Middle frontal gyrus (tissue), 1 donor: ENCODE data around the gene CTAGE1.
"Not testable (repeated sequence)": the region's sequence is repeated elsewhere in the genome, so short reads cannot be mapped to it uniquely, and the experiment has no call there.

Experiments used
- DNase-seq: peaks from one replicate; pipeline ENCODE4 v3.0.0-alpha.2; 2015; ENCODE audit warnings: low spot score; ENCODE audit errors: extremely low spot score

The CTAGE1 gene, protein sequence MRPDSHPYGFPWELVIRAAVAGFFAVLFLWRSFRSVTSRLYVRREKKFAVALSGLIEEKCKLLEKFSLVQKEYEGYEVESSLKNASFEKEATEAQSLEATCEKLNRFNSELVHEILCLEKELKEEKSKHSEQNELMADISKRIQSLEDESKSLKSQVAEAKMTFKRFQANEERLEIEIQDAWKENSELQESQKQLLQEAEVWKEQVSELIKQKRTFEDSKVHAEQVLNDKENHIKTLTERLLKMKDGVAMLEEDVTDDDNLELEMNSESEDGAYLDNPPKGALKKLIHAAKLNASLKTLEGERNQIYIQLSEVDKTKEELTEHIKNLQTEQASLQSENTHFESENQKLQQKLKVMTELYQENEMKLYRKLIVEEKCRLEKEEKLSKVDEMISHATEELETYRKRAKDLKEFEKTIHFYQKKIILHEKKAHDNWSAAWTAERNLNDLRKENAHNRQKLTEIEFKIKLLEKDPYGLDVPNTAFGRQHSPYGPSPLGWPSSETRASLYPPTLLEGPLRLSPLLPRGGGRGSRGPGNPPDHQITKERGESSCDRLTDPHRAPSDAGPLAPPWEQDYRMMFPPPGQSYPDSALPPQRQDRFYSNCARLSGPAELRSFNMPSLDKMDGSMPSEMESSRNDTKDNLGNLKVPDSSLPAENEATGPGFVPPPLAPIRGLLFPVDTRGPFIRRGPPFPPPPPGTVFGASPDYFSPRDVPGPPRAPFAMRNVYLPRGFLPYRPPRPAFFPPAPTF

DNA sequence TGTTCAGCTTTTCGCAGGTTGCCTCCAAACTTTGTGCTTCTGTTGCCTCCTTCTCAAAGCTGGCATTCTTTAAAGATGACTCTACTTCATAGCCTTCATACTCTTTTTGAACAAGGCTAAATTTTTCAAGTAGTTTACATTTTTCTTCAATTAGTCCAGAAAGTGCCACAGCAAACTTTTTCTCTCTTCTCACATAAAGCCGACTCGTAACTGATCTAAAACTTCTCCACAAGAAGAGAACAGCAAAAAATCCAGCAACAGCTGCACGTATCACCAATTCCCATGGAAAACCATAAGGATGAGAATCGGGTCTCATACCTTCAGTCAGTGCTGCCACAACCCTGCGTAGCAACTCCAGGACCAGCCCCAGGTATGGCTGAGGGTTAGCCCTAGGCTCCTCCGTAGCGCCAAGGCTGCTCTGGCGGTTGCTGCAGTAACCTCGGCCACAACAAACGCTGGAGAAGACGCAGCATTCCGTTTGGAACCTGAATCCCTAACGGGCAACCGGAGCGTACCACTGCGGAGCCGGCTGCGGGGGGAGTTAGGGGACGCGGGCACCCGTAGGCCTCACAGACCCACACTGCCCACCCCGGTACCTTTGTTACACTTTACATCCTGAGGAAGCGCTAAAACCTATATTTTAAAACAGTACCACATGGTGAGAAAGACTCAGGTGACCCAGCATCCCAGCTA, at the start of gene CTAGE1:
Gene CTAGE1 (minus strand): TSS at position 420 of the 693 bp plus-strand sequence. CDS start 104 bp downstream, at position 316.
- no peak for DNase-seq

DNA sequence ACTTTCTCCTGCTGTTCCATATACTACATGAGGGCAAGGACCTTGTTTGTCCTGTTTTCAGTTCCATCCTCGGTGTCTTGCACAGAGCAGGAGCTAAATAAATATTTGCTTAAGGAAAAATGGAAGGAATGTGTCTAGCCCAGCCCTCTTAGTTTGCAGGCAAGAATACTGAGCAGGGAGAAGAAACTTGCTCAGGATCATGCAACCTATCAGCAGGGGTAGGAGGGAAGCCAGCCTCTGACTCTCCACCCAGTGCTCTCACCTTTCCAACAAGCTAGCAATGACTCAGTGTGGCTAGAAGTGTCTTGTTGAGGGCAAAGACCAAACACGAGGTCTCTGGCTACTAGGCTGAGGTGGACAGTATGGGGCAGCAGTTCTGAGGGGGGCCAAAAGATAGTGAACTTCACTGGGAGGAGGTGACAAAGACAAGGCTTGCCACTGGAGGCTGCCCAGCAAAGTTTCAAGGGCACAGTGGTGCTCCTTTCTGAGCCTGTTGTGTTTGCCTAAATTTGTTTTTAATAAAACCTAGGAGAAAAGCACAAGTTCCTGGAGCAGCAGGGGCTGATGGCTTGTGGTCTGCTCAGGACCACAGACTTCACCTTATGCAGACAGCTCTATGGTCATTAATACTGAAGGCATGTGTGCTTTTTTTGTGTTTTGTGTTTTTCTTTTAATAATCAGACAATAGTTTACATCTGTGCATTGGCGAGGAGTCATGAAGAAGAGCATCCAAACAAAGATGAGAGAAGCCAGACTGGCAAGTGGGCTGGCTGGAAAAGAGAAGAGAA, 49.1 kb upstream of the CTAGE1 start:
- DNase-seq = no peak

DNA sequence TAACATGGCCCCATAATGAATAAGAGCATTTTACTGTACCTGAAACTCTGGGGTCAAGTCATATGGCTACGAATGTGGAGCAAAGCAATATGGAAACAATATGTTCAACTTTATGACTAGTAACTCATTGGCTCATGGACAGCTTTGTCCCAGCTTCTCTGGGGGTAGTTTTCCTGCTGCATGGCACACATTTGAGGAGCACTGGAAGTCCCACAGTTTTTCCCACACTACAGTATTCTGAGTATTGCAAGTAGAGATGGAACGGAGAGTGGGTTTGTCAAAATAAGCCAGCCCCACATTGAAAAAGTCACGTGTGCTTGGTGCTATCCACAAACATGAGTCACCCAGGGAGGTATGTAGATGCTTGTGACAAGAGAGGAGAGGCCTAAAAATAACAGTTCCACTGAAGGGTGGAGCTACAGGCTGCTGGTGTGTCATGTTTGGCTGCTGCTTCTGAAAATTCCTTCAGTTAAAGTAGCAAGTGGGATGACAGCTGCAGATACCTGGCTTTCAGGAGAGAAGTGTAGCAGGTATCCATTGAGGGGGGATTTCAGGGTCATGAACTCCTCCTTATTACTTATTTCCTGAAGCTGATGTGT, 48.2 kb upstream of the CTAGE1 start:
- no peak for DNase-seq

DNA sequence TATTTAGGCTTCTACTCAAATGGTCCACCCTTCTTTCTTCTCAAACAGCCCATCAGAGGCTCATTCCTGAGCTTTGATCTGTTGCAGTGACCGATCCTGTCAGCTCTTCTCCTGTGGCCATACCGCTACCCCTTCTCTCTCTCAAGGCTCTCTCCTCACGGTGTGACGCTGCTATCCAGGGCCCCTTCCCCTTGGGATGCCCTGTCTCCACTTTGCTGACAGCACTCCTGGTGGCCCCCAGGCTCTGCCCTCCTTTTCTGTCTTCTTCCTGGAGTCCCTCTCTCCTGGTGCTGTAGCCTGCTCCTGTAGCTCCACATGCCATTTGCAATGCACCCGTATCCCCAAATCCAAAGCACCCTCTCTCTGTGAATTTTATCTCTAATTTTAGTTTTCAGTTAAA, 45.4 kb upstream of the CTAGE1 start:
- DNase-seq = no peak

DNA sequence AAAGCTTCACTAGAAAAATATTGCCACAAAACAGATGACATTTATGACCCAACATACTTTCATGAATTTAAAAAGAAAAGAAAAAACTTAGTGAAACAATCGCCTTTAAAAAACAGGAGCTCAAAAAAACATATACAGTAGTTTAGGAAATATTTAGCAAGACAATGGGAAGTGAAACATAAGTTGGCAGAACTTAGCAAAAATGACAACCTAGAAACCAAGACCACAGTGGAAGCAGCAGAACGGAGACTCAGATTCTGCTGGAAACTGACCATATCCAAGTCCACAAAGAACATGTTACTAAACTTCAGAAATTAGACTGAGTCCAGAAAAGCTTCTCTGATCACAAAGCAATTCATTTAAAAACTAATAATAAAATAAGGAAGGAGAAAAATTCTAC, 41.8 kb upstream of the CTAGE1 start:
- DNase-seq = no peak

DNA sequence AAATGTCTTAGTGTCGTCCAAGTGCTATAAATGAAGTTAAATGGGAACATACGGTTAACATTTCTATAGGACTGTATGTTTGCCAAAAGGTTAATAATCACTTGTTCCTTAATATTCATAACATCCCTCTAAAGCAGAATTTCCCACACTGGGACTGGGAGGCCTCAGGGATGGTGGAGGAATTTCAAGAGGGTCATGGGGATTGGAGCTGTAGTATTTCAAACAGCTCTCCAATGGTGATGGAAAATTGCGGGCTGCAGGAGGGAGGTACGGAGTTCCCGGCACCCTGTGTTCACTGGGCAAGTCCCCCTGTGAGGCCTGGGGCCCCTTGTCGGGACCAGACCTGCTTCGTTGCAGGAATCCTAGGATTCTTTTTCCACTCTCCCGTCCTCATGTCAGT, 39.8 kb upstream of the CTAGE1 start:
- no peak for DNase-seq

DNA sequence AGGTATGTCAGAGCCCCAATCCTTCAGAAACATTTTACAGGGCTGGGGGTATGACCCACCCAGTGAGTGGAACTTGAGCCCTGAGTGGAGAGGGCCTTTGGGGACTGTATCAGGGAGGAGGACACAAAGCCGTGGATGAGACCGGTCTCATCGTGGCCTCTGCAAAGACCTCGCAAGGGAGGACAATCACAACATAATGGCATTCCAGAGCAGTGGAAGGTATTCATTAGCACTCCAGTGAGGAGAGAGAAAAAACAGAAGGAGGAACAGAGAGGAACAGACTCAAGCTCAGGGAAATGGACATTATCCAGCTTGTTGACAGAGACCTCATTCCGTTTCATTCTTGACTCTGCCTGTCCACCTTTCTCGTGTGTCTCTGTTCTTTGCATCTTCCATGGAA, 38.8 kb upstream of the CTAGE1 start:
- no peak for DNase-seq

DNA sequence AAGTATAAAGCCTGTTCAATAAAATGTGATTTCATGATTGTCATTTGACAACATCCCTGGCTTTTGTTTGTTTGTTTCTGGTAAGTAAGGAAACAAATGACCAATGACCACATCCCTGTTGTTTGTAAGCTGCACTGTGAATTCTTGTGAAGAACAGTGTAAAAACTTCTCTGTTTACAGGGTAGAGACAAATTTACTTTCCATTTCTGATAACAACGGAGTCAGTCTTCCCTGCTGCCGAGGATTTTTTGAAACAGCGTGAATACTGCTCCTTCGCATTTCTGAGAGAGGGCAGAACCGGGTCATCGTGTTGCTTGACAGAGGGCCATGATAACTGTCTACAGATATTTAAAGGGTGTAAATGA, 38.4 kb upstream of the CTAGE1 start:
- no peak for DNase-seq

DNA sequence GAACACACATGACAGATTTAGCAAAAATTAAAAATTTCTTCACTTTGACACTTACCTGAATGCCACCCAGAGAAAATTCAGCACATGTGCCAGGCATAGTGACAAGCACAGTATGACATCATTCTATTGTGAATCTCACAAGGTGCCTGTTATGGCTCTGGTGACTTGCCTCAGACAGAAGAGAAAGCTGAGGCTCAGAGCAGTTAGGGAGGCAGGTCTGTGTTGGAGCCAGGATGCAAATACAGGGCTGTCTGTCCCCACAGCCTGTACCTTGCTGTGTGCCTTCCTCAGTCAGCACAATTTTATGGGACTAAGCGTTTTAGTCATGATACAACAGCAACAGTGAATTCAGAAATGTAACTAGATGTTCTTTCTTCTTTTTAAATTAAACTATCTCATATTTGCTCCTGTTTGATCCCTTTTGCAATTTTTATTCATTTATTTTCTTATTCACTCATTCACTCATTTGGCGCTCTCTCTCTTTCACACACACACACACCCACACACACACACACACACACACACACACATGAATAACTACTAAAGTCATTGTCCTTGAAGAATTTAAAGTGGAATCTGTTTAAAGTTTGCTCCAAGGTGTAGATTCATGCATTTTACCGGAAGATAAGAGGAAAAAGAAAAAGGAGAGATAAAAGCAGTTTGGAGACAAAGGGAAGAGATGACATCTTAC, 37.9 kb upstream of the CTAGE1 start:
- DNase-seq = no peak

DNA sequence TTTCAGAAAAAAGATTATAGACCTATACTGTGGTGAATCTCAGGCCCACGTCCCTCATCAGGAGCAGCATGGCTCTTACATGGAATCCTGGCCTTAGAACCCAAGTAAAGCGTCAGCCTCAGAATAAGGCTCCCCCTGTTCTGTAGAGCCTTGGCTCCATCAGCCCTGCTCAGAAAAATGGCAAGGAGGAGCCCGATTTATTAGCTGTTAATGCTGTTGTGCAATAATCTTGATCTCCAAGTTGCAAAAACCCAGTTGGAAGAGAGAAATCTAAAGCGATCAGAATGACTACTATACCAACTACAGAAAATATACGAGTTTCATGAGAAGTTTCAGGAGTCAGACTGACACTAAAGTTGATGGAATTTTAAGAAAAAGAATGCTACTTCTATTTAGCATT, 35.6 kb upstream of the CTAGE1 start:
- no peak for DNase-seq

DNA sequence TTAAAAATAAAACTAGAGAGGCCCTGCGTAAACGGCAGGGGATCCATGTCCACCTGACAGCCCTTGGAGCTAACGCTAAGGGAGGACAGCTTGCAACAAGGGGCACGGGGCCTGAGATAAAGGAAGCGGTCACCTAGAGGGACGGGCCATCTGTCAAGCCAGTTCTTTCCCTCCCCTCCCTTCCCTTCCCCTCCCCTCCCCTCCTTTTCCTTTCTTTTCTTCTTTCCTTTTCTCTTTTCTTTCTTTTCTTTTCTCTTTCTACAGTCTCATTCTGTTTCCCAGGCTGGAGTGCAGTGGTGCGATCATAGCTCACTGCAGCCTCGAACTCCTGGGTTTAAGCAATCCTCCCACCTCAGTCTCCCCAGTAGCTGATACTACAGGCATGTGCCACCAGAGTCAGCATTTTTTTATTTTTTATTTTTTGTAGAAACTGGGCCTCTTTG, 34.5 kb upstream of the CTAGE1 start:
- no peak for DNase-seq

DNA sequence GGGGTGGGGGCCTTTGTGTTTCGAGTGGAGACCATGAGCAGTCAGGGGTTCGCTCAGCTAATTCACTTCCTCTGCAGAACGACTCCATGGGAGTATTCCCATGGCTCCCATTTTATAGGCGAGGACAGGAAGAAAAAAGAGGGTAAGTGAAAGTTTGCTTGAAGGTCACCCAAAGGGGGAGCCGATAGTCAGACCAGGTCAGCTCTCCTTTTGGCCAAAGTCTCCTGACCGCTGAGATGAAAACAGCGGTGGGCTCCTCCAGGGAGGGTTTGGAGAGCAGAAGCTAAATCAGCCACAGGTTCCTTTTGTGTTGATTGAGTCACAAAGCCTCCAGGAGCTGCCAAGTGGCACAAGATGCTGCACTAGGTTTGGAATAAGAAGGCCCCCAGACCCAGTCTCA, 34.1 kb upstream of the CTAGE1 start:
- DNase-seq = no peak

DNA sequence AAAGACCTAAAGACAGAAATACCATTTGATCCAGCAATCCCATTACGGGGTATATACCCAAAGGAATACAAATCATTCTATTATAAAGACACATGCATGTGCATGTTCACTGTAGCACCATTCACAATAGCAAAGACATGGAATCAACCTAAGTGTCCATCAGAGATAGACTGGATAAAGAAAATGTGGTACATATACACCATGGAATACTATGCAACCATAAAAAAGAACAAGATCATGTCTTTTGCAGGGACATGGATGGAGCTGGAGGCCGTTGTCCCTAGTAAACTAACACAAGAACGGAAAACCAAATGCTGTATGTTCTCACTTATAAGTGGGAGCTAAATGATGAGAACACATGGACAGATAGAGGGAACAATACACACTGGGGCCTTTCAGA, 33.1 kb upstream of the CTAGE1 start:
- DNase-seq = not testable (repeated sequence)

DNA sequence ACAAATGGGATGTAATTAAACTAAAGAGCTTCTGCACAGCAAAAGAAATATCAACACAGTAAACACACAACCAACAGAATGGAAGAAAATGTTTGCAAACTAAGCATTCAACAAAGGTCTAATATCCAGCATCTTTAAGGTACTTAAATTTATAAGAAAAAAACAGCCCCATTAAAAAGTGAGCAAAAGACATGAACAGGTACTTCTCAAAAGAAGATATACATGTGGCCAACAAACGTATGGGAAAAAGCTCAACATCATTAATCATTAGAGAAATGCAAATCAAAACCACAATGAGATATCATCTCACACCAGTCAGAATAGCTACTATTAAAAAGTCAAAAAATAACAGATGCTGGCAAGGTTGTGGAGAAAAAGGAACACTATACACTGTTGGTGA, 32.6 kb upstream of the CTAGE1 start:
- DNase-seq = not testable (repeated sequence)

DNA sequence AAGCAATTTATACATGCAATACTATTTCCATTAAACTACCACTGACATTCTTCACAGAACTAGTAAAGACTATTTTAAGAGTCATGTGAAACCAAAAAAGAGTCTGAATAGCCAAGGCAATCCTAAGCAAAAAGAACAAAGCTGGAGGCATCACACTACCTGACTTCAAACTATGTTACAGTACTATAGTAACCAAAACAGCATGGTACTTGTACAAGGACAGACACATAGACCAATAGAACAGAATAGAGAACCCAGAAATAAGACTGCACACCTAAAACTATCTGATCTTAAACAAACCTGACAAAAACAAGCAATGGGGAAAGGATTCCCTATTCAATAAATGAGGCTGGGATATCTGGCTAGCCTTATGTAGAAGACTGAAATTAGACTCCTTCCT, 32.0 kb upstream of the CTAGE1 start:
- DNase-seq = not testable (repeated sequence)

DNA sequence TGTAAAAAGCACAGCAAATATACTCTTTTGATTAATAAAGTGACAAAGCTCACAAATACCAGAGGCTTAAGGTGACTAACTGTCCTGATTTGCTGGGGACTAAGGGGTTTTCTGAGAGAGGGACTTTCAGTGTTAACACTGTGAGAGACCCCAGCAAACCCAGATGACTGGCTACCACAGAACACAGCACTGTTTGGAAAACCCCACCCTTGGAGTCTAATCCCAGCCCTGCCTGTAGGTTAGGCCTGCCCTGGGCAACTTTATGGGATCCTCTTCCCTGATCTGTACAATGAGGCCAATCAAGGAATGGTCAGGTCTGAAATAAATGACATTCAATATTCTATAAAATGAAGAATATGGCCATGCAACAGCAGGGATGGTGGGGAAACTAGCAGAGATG, 30.5 kb upstream of the CTAGE1 start:
- DNase-seq = no peak

DNA sequence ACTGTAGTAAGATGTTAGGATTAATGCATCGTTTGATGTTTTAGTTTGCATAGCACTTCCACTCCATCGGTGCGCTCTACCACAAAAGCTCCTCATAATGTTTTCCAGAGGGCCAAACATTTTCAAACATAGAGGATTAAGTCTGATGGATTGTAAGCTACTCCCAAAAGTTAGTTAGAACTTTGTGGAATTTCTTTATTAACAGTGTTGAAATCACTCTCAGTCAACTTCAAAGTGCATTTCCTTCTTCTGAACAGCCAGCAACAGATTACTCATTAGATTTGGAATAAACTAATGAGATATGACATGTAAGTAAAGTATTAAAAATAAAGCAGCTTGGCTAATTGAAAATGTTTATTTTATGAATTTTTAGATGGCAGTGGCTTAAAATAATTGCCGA, 30.1 kb upstream of the CTAGE1 start:
- no peak for DNase-seq

DNA sequence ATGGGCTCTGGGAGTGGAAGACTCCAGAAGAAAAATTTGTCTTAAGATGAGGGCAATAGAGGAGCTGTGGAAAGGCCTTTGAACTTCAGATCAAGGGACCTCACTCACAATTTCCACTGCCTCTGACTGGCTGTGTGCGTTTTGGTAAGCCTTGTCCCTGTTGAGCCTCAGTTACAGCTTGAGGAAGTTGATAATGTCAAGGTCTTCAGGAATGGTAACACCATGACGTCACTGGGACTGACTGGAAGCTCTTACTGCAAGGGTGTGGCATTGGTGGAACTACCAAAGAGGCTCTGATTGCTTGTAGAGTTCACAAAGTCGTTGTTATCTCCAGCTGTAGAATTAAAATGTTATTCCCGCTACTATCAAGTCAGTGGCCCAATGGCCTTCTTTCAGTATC, 29.2 kb upstream of the CTAGE1 start:
- DNase-seq = no peak

DNA sequence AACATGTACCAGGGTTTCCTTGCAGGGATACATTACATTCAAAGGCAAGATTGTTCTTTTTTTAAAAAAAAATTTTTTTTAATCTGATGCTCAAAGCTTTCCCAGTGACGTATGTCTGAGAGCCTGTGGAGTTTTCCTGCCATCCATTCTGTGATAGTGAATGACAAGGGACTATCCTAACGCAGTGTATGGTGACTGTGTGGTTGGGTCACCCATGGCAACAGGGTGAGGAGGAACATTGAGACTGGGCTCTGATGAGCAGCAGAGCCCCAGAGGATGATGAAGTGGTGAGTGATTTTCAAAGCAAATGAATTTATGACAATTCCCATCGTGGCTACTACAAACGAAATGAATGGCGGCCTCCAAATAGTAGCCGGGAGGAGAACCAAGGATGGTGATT, 28.6 kb upstream of the CTAGE1 start:
- DNase-seq = no peak

DNA sequence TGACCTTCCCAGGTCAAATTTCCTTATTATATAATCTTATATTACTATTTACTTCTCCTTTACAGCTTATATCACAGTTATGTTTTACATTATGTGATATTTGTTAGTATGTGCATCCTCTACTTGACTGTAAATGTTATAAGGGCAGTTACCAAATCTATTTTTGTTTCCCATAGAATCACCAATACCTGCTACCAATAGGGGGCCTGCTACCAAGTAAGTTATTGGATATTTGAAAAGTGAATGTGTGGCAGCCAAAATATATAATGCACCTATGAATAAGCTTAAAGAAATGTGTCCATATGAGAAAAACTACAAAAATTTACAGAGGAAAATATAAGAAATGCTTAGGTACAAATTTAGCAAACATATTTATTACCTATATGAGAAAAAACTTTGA, 23.9 kb upstream of the CTAGE1 start:
- DNase-seq = no peak
